ENCODE measurements around the gene ESRP2. TPM values are rescaled to one million over a fixed set of nuclear protein-coding genes. Genes with fewer than 3 reads are reported as not detected.

The ESRP2 gene
- total RNA-seq, 1 experiment from 2014 or later = 48.8 TPM

- H3K27me3 Mint-ChIP-seq (ENCODE audit: insufficient read depth, unreplicated experiment) = no peaks in the 10 kb centered on the region
- no peak overlapping the region for H3K4me3 Mint-ChIP-seq (ENCODE audit: unreplicated experiment)
- no TSS peak for BruUV-seq (replicated peaks)
- no peak for TF ChIP-seq CTCF (IDR thresholded peaks at IDR 0.05; ENCODE audit: unreplicated experiment)
- CTCF ChIA-PET = interaction anchor here (0.6 kb wide), 1 partner anchor 9 kb away, joined by 3 read pairs; no protein-coding TSS in a partner anchor
- peaks cover 4% of the 10 kb centered on the region for H3K36me3 Mint-ChIP-seq (ENCODE audit: insufficient read depth, unreplicated experiment)
- POLR2A ChIA-PET = interaction anchor here (0.6 to 1.3 kb wide), 4 partner anchors 9 to 634 kb away, joined by 3 read pairs; partner anchors contain the start of gene ESRP2
- peaks cover 7% of the 10 kb centered on the region for H3K4me1 Mint-ChIP-seq (ENCODE audit: insufficient read depth, unreplicated experiment)
- no peak overlapping the region for H3K27ac Mint-ChIP-seq (ENCODE audit: low read depth, unreplicated experiment)
- intact Hi-C loops (cut with micrococcal nuclease) = no loop called here
- H3K9me3 Mint-ChIP-seq (ENCODE audit: unreplicated experiment) = no peaks in the 10 kb centered on the region
- no peak for DNase-seq (ENCODE audit: unreplicated experiment)
Measured at GRCh38 chr16:68197250-68197649, 38.7 kb downstream of the ESRP2 start.

- intact Hi-C loops (cut with micrococcal nuclease) = no loop called here
- no peak for TF ChIP-seq CTCF (IDR thresholded peaks at IDR 0.05; ENCODE audit: unreplicated experiment)
- Mint-ChIP-seq H3K36me3 (ENCODE audit: insufficient read depth, unreplicated experiment) (peaks cover 17% of the 10 kb centered on the region), H3K27me3 (ENCODE audit: insufficient read depth, unreplicated experiment) (no peaks in the 10 kb centered on the region), H3K27ac (ENCODE audit: low read depth, unreplicated experiment) (no peak overlapping the region), H3K4me1 (ENCODE audit: insufficient read depth, unreplicated experiment) (no peaks in the 10 kb centered on the region), H3K4me3 (ENCODE audit: unreplicated experiment) (no peak overlapping the region), H3K9me3 (ENCODE audit: unreplicated experiment) (no peaks in the 10 kb centered on the region)
- POLR2A ChIA-PET = no interaction called here
- no TSS peak for BruUV-seq (replicated peaks)
- no peak for DNase-seq (ENCODE audit: unreplicated experiment)
- CTCF ChIA-PET = interaction anchor here (0.6 to 2.0 kb wide), 2 partner anchors 36 to 88 kb away, joined by 3 to 7 read pairs; no protein-coding TSS in a partner anchor
Measured at GRCh38 chr16:68194251-68194650, 41.7 kb downstream of the ESRP2 start.

GRCh38 chr16:68190736-68191510 is 45.0 kb downstream of the ESRP2 start:
- peaks cover 28% of the 10 kb centered on the region for H3K36me3 Mint-ChIP-seq (ENCODE audit: insufficient read depth, unreplicated experiment)
- H3K4me1 Mint-ChIP-seq (ENCODE audit: insufficient read depth, unreplicated experiment) = no peaks in the 10 kb centered on the region
- ChIA-PET CTCF (no interaction called here), POLR2A (interaction anchor here (0.6 kb wide), 1 partner anchor 136 kb away, joined by 3 read pairs; no protein-coding TSS in a partner anchor)
- DNase-seq (ENCODE audit: unreplicated experiment) = no peak
- TF ChIP-seq CTCF (IDR thresholded peaks at IDR 0.05; ENCODE audit: unreplicated experiment) = no peak
- no peak overlapping the region for H3K27ac Mint-ChIP-seq (ENCODE audit: low read depth, unreplicated experiment)
- intact Hi-C loops (cut with micrococcal nuclease) = no loop called here
- H3K4me3 Mint-ChIP-seq (ENCODE audit: unreplicated experiment) = no peak overlapping the region
- no peaks in the 10 kb centered on the region for H3K27me3 Mint-ChIP-seq (ENCODE audit: insufficient read depth, unreplicated experiment)
- BruUV-seq (replicated peaks) = TSS peak; percentile 47
- H3K9me3 Mint-ChIP-seq (ENCODE audit: unreplicated experiment) = no peaks in the 10 kb centered on the region

GRCh38 chr16:68190081-68190480 is 45.8 kb downstream of the ESRP2 start:
- no TSS peak for BruUV-seq (replicated peaks)
- TF ChIP-seq CTCF (IDR thresholded peaks at IDR 0.05; ENCODE audit: unreplicated experiment) = no peak
- H3K27me3 Mint-ChIP-seq (ENCODE audit: insufficient read depth, unreplicated experiment) = no peaks in the 10 kb centered on the region
- no peak overlapping the region for H3K27ac Mint-ChIP-seq (ENCODE audit: low read depth, unreplicated experiment)
- H3K4me3 Mint-ChIP-seq (ENCODE audit: unreplicated experiment) = no peak overlapping the region
- no peaks in the 10 kb centered on the region for H3K4me1 Mint-ChIP-seq (ENCODE audit: insufficient read depth, unreplicated experiment)
- no peaks in the 10 kb centered on the region for H3K9me3 Mint-ChIP-seq (ENCODE audit: unreplicated experiment)
- H3K36me3 Mint-ChIP-seq (ENCODE audit: insufficient read depth, unreplicated experiment) = peaks cover 28% of the 10 kb centered on the region
- ChIA-PET CTCF (interaction anchor here (0.6 kb wide), 2 partner anchors 18 to 23 kb away, joined by 3 read pairs; no protein-coding TSS in a partner anchor), POLR2A (interaction anchor here (0.6 kb wide), 1 partner anchor 135 kb away, joined by 3 read pairs; no protein-coding TSS in a partner anchor)
- intact Hi-C loops (cut with micrococcal nuclease) = no loop called here
- no peak for DNase-seq (ENCODE audit: unreplicated experiment)

Data from MCF 10A (cell line).